Fibroblast of lung (primary cell): ENCODE measurements around the gene JPH3. TPM values are rescaled to one million over a fixed set of nuclear protein-coding genes. Genes with fewer than 3 reads are reported as not detected.
A peak's percentile ranks its signal among the peaks of the same experiment; 100 is the strongest.
"Not testable (repeated sequence)": the region's sequence is repeated elsewhere in the genome, so short reads cannot be mapped to it uniquely, and the experiment has no call there.

Experiments used
- DNase-seq, 2 donors: peaks; one replicate each; pipeline versions ENCODE4 v3.0.0 to v3.0.0-alpha.2; 2010; ENCODE audit warnings: low read depth in 2 of 2
- H2AFZ ChIP-seq: 2 replicates; pipeline ENCODE4 v1.5.1; 2012; ENCODE audit warnings: low read length, control low read depth, inconsistent platforms
- H3K27ac ChIP-seq: 2 replicates; pipeline ENCODE4 v1.5.1; 2011; ENCODE audit warnings: low read length, control low read depth; ENCODE audit not compliant: insufficient read depth
- H3K27me3 ChIP-seq: 2 replicates; pipeline ENCODE4 v1.5.1; 2011; ENCODE audit warnings: mild to moderate bottlenecking, low read length; ENCODE audit not compliant: control insufficient read depth, insufficient read depth
- H3K36me3 ChIP-seq: 2 replicates; pipeline ENCODE4 v1.5.1; 2011; ENCODE audit warnings: low read length; ENCODE audit not compliant: control insufficient read depth, insufficient read depth
- H3K4me1 ChIP-seq: 2 replicates; pipeline ENCODE4 v1.5.1; 2011; ENCODE audit warnings: low read length; ENCODE audit not compliant: control insufficient read depth, insufficient read depth; ENCODE audit errors: extremely low read depth
- H3K4me2 ChIP-seq: 2 replicates; pipeline ENCODE4 v1.5.1; 2011; ENCODE audit warnings: low read length, control low read depth; ENCODE audit not compliant: insufficient read depth; ENCODE audit errors: extremely low read depth
- H3K4me3 ChIP-seq, 4 experiments: fragments of 200-600 bp in 1 of 4; sonication (generic) in 1 of 4; replicated peaks in 1 of 4; 2 replicates each; pipeline ENCODE4 v1.5.1; 2011 to 2016; ENCODE audit warnings: low read length in 4 of 4, low read depth in 3 of 4, mild to moderate bottlenecking in 3 of 4, control low read depth in 2 of 4, inconsistent platforms in 1 of 4, mixed read lengths in 1 of 4; ENCODE audit not compliant: insufficient read depth in 1 of 4; ENCODE audit errors: control extremely low read depth in 1 of 4
- H3K79me2 ChIP-seq: 2 replicates; pipeline ENCODE4 v1.5.1; 2012; ENCODE audit warnings: mild to moderate bottlenecking, low read length, inconsistent platforms; ENCODE audit not compliant: control insufficient read depth, insufficient read depth
- H3K9ac ChIP-seq: 2 replicates; pipeline ENCODE4 v1.5.1; 2011; ENCODE audit warnings: mild to moderate bottlenecking, low read length, control low read depth; ENCODE audit not compliant: insufficient read depth
- H3K9me3 ChIP-seq: 2 replicates; pipeline ENCODE4 v1.5.1; 2012; ENCODE audit warnings: low read depth, low read length; ENCODE audit not compliant: control insufficient read depth, insufficient read depth
- H4K20me1 ChIP-seq: 2 replicates; pipeline ENCODE4 v1.5.1; 2011; ENCODE audit warnings: low read length; ENCODE audit not compliant: control insufficient read depth, insufficient read depth; ENCODE audit errors: extremely low read depth
- EZH2 ChIP-seq: IDR thresholded peaks from 2 replicates; pipeline ENCODE4 v1.5.1; 2012; ENCODE audit warnings: low read length, control low read depth, mild to moderate bottlenecking; ENCODE audit errors: missing control alignments
- polyA plus RNA-seq, 2 donors: library from polyadenylated mRNA; depleted of rRNA in 1 of 2; stranded (reverse) in 1 of 2; unstranded in 1 of 2; fragments of >200 nt; gene quantifications; 2 replicates each; pipeline ENCODE4 v1.2.1, GENCODE V29; 2011 to 2012; ENCODE audit warnings: missing spikeins in 1 of 2
- total RNA-seq: library from RNA; depleted of rRNA; stranded (reverse); fragments of >200 nt; gene quantifications from 2 replicates; pipeline ENCODE4 v1.2.1, GENCODE V29; 2014
- TF ChIP-seq, protein P1 (sequence below), 2 donors: IDR thresholded peaks in 1 of 2; conservative IDR thresholded peaks in 1 of 2; 1 replicate in 1 of 2; 2 replicates in 1 of 2; pipeline ENCODE4 v1.5.1; 2011 to 2012; ENCODE audit warnings: low read length in 2 of 2, control low read depth in 1 of 2, inconsistent platforms in 1 of 2, low read depth in 1 of 2, mild to moderate bottlenecking in 1 of 2

The JPH3 gene
- total and polyA plus RNA-seq, 2 donors (not counting 1 experiment from before 2014, with no cell fraction given): 0.01 TPM; not detected in 1

DNA sequence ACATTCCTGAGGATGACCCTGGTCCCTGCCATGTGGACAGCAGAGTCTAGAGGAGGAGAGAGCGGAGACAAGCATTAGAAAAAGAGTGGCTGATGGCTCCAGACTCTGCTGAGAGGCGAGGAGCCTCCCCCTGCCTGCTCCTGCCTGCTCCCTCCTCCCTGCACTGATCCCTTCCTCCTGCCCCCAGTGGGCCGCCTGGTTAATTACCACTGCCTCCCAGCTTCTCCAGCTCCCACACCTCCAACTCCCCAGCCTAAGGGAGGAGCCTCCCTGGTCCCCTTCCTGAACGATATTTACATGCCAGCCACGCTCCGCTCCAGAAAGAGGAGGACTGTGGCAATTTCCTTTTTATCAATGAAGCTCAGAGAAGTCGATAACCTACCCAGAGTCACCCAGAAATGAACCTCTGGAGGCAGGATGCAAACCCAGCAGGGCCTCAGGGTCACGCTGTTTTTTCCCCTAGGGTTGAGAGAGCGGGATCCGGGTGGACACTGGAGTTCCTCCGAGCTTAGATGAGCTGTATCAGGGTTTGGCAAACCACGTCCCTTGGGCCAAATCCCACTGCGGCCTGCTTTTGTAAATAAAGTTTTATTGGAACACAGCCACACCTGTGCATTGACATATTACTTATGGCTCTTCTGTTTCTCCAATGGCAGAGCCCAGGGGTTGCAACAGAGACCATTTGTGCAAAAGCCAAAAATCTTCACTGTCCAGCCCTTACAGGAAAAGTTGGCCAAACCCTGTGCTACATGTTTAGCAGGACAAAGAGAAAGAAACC, 27.1 kb upstream of the JPH3 start:
- H3K4me1 ChIP-seq: peaks cover 8% of the 10 kb centered on the region
- TF ChIP-seq EZH2: no peak
- TF ChIP-seq, protein P1, sequence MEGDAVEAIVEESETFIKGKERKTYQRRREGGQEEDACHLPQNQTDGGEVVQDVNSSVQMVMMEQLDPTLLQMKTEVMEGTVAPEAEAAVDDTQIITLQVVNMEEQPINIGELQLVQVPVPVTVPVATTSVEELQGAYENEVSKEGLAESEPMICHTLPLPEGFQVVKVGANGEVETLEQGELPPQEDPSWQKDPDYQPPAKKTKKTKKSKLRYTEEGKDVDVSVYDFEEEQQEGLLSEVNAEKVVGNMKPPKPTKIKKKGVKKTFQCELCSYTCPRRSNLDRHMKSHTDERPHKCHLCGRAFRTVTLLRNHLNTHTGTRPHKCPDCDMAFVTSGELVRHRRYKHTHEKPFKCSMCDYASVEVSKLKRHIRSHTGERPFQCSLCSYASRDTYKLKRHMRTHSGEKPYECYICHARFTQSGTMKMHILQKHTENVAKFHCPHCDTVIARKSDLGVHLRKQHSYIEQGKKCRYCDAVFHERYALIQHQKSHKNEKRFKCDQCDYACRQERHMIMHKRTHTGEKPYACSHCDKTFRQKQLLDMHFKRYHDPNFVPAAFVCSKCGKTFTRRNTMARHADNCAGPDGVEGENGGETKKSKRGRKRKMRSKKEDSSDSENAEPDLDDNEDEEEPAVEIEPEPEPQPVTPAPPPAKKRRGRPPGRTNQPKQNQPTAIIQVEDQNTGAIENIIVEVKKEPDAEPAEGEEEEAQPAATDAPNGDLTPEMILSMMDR (conservative IDR thresholded peaks at IDR 0.05 in 1 of 2, IDR thresholded peaks at IDR 0.05 in 1 of 2; ENCODE audit: low read depth in 1 of 2, low read length in 2 of 2): no peak
- no peaks in the 10 kb centered on the region for H3K79me2 ChIP-seq
- no peak overlapping the region for H3K27ac ChIP-seq
- no peak overlapping the region for H2AFZ ChIP-seq
- no peaks in the 10 kb centered on the region for H3K9me3 ChIP-seq
- DNase-seq: peak in 1 of 2 donors; percentile 14
- peaks cover 2% of the 10 kb centered on the region for H3K27me3 ChIP-seq
- no peak overlapping the region for H3K9ac ChIP-seq
- no peaks in the 10 kb centered on the region for H4K20me1 ChIP-seq
- no peak overlapping the region for H3K4me3 ChIP-seq
- H3K4me2 ChIP-seq: no peak overlapping the region
- no peaks in the 10 kb centered on the region for H3K36me3 ChIP-seq

DNA sequence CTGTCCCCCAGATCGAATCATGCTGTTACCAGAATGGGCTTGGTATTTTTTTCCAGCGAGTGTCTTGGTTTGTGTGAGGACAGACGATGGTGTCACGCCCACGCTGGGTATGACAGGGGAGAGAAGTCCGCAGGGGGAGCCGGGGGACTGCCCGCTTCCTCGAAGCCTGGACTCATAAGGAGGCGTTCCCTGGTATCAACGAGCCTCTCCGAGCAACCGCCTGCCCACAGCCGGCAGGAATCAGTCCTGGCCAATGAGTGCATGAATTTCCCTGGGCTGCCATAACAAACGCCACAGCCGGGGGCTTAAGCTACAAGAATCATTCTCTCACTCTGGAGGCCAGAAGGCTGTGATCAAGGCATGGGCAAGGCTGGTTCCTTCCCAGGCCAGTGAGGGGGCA, 26.1 kb upstream of the JPH3 start:
- no peak for DNase-seq
- peaks cover 2% of the 10 kb centered on the region for H3K27me3 ChIP-seq

DNA sequence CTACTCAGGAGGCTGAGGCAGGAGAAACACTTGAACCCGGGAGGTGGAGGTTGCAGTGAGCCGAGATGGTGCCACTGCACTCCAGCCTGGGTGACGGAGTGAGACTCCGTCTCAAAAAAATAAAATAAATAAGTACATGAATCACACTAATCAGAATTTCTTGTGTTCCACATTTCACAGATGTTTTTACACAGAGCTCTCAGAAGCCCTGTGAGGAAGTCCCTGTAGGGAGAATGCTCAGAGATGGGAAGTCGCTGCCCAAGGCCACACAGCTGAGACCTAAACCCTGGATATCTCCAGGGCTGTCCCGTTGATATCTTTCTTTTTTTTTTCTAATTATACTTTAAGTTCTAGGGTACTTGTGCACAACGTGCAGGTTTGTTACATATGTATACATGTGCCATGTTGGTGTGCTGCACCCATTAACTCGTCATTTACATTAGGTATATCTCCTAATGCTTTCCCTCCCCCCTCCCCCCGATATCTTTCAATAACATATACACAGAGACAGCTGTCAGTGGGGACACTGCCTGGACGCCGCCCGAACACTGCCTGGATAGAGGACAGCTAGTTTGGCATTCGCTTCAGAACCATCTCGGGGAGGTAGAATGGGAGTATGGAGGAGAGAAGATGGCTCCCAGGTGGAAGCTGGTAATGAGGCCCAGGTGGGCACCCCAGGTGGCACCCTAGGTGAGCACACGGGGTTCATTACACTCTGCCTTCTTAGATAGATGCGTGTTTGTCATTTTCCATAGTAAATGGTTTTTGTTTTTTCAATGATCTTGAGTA, 24.0 kb upstream of the JPH3 start:
- not testable (repeated sequence) for H3K4me3 ChIP-seq, H3K27ac ChIP-seq, H3K79me2 ChIP-seq, H3K9ac ChIP-seq, H4K20me1 ChIP-seq, DNase-seq, H3K4me2 ChIP-seq, H3K27me3 ChIP-seq, H3K36me3 ChIP-seq, H3K9me3 ChIP-seq, H2AFZ ChIP-seq
- H3K4me1 ChIP-seq: peaks cover 17% of the 10 kb centered on the region

More for the DNA sequence above, 26.1 kb upstream of the JPH3 start:
- no peak overlapping the region for H2AFZ ChIP-seq
- H3K9ac ChIP-seq: no peak overlapping the region
- H4K20me1 ChIP-seq: no peaks in the 10 kb centered on the region
- H3K27ac ChIP-seq: no peak overlapping the region
- H3K36me3 ChIP-seq: no peaks in the 10 kb centered on the region
- no peaks in the 10 kb centered on the region for H3K9me3 ChIP-seq
- H3K4me1 ChIP-seq: peaks cover 8% of the 10 kb centered on the region
- no peaks in the 10 kb centered on the region for H3K79me2 ChIP-seq
- no peak overlapping the region for H3K4me3 ChIP-seq
- TF ChIP-seq EZH2: no peak
- TF ChIP-seq, protein P1 (conservative IDR thresholded peaks at IDR 0.05 in 1 of 2, IDR thresholded peaks at IDR 0.05 in 1 of 2; ENCODE audit: low read depth in 1 of 2, low read length in 2 of 2): no peak
- H3K4me2 ChIP-seq: no peak overlapping the region
